Hematopoietic multipotent progenitor cell treated with erythropoietin and hydrocortisone succinate and interleukin-3 and kit ligand, for 8 days (in vitro differentiated cells): ENCODE data around the gene YIF1B.
"Not testable (repeated sequence)": the region's sequence is repeated elsewhere in the genome, so short reads cannot be mapped to it uniquely, and the experiment has no call there.

ENCODE experiments used
- DNase-seq: peaks from one replicate; pipeline ENCODE4 v3.0.0-alpha.2; 2015

YIF1B gene

DNA sequence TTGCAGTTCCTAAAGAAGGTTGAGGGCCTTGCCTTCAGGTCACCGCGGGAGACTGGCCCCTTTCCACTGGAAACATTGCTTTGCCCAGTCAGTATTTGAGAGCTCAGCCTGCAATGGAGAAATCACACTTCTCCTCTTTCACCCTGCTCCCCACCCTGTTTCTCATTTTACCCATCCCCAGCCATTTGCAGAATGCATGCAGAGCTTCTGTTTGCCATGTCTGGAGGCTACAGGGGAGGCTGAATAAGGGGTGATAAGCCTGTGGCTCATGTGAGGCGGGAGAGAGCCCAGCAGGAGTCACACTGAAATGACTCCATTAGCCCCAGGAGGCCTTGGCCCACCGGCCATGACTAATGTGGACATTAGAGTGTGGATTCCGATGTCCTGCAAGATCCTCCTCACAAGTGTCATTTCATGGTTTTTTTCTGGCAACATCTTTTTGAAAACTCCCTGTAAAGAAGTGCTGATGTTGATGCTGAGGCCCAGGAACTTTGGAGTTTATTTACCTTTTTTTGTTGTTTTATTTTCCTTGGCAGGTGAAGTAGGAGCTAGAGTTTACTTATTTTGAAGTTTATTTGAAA lies 45.1 kb downstream of the YIF1B start:
- DNase-seq: peak; percentile 88

DNA sequence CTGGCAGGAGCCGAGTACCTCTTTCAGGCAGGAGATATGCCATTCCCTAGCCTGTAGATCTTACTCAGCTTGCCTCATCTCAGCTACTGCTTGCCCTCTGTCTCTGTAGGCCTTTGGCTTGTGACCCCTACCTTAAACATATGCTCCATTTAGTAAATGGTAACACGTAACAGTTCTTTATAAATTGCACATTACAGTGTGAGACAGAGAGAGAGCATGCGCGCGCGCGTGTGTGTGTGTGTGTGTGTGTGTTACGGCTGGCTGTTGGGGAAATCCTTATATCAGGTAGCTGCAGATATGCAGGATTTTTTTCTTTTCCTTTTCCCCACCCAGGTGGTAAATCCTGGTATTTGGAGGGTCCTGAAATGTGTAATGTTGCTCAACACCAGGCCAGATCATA lies 47.2 kb downstream of the YIF1B start:
- DNase-seq: peak; percentile 49

DNA sequence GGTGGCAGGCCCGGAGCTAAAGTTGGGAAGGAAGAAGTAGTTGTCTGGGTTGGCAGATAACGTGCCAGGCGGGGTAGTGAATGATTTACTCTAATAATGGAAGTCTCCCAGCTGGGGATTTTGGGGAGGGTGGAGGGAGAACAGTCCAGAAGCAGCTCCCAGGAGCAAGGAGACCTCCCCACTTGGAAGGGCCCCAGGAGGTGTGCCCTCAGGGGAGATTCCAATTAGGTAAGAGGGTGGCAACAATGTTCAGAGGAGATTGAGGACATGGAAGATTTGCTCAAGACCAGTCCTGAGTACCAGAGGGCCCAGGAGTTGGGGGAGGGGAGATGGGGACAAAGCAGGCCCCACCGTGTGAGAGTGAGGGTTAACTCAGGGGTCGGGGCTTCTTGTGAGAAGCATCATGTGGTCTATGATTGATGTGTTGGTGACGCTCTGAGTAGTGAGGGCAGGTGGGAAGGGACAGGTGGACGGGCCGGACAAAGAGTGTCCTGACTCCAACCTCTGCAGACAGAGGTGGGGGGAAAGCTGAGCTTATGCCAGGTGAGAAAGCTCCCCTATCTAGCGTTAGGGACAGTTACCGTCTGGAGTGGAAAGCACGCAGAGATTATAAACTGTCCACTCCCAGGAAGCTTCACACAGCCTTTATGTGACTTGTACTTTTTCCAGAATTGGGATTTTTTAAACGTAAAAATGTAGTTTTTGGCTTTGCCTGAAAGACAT lies 47.8 kb downstream of the YIF1B start:
- peak; percentile 59 for DNase-seq

DNA sequence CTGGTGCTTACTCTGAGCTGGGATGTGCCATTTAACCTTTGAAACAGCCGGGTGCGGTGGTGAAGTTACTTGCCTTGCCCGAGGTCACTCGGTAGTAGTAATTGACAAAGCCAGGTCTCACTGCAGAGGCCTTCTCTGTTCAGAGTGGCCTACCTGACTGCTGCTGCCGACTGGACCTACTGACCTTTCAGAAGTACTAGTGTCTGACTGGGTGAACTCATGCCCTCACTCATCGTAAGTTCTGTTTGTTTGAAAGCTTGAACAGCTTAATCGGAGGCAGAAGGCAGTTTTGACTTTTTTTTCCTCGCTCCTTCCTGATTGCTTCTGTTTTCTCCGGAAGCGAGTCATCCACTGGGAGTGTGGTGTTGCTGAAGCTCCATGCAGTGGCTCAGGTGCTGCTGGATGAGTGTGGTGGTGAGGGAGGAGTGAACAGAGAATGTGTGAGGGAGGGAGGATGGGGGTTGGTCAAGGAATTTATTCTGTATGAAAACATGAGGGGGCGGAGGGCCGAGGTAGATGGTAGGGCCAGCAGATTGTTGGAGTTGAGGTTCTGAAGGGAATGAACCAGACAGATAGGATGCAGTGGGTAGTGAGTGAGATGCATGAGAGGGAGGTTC lies 48.7 kb downstream of the YIF1B start:
- peak; percentile 12 for DNase-seq

DNA sequence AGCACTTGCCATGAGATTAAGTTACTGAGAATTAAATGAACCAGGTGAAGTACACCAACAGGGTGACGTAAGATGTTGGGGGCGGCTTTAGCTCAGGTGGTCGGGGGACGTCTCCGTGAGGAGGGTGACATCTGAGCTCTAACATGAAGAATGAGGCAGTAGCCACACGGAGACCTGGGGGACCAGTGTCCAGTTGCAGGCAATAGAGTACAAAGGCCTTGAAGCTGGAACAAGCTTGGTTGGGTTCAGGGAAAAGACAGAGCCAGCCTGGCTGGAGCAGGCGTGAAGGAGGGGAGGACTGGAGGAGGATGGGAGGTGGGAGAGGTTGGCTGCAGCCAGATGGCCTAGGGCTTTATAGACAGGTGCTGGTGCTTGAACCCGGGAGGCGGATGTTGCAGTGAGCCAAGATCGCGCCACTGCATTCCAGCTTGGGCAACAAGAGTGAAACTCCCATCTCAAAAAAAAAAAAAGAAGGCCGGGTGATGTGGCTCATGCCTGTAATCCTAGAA lies 49.8 kb downstream of the YIF1B start:
- DNase-seq: no peak

DNA sequence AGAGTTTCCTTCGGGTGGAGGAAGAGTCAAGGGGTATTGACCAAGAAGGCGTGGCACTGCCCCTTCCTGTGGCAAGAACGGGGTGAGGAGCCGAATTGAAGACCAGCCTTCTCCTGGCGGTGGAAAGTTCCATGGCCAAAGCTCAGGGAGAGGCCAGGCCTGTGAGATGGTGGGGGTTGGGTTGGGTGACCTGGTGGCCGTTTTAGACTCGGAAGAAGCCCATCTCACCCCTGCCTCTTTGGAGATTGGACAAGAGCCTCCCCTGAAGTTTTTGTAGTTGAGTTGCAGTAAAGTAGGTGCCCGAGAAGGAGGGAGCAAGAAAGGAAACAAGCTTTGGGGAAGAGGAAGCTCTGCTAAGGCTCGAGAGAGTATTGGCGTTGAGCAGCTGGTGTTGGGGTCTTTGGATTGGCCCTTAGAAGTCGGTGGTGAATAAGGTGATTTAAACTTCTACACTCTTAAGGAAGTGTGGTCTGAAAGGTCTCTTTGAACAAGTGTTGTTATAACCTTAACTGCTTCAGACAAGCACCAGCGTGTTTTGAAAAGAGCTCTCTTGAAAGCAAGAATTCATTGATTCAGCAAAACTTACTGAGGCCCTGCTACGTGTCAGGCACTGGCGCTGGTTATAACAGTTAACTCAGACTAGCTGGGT lies 50.4 kb downstream of the YIF1B start:
- peak; percentile 58 for DNase-seq

DNA sequence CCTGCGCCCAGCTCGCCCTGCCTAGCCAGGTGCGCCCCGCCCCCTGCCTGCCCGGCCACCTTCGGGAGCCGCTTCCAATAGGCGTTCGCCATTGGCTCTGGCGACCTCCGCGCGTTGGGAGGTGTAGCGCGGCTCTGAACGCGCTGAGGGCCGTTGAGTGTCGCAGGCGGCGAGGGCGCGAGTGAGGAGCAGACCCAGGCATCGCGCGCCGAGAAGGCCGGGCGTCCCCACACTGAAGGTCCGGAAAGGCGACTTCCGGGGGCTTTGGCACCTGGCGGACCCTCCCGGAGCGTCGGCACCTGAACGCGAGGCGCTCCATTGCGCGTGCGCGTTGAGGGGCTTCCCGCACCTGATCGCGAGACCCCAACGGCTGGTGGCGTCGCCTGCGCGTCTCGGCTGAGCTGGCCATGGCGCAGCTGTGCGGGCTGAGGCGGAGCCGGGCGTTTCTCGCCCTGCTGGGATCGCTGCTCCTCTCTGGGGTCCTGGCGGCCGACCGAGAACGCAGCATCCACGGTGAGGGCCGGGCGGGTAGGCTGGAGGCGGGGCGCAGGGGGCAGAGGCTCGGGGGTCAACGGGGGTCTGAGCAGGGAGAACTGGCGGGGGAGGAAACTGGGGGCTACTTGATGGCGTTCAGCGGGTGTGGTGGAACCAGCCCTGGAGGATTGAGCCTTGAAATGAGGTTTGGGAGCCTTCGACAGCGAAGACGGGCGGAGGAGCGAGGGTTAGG lies 51.1 kb downstream of the YIF1B start, which contains the start of gene SPINT2:
Gene SPINT2 (plus strand): TSS at position 88 of the 727 bp plus-strand sequence. CDS start 320 bp downstream, at position 408.
- DNase-seq: peak; percentile 62

DNA sequence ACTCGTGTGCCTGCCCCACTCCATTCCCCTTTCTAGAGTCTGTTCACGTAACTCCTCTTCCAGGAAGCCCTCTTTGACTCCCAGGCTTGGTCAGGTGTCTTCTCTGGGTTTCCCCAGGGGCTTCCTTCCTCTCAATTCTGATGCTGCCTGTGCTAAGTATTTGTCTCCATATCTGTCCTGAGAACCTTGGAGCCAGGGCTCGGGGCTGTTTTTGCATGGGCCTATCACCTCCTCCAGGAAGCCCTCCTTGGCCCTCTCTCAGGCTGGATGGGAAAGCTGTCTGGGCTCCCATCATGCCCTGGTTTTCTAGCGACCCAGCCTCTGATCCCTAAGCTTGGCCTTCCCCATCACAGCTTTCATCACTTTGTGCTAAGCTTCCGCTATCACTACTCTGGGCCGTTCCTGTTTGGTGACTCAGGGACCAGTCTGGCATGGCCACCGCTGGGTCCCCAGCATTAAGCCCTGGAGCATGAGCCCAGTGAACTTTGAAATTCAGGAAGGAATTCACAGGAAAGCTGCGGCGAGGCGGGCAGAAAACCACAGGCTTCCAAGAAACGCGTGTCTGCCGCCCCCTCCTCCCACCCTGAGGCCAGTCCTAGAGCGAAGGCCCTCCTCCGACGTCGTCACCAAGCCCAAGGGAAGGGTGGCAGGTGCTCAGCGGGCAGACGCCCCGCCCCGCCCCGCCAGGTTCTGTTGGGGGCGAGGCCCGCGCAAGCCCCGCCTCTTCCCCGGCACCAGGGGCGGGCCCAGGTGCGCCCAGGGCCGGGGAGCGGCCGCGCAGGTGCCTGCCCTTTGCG lies 51.9 kb downstream of the YIF1B start:
- peak; percentile 73 for DNase-seq

DNA sequence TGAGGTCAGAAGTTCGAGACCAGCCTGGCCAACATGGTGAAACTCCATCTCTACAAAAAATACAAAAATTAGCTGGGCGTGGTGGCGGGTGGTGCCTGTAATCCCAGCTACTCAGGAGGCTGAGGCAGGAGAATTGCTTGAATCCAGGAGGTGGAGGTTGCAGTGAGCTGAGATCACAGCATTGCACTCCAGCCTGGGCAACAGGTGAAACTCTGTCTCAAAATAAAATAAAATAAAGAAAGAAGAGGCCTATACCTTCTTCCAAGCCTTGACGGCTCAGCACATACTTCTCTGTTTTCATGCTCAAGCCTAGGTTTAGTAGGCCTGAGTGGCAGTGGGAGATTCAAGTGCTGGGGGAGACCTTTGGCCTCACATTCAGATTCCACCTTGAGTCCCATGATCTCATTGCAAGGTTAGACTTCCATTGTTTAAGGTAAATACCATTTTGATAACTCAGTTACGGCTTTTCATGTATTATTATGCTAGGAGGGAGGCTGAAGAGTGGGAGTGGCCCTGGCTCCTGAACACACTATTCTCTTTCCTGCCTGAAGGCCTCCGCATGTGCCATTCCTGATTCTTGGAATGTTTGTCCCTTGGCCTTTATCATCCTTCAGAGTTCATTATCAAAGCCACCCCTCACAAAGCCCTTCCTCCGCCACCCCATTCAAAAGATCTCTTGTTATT lies 53.0 kb downstream of the YIF1B start:
- no peak for DNase-seq

DNA sequence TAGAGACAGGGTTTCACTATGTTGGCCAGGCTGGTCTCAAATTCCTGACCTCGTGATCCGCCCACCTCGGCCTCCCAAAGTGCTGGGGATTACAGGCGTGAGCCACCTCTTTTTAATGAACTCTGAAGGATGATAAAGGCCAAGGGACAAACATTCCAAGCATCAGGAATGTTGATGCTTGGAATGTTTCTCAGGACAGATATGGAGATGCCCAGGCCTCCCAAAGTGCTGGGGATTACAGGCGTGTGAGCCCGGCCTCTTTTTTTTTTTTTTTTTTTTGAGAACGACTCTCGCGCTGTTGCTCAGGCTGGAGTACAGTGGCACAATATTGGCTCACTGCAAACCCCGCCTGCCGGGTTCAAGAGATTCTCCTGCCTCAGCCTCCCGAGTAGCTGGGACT lies 53.8 kb downstream of the YIF1B start:
- DNase-seq: not testable (repeated sequence)

DNA sequence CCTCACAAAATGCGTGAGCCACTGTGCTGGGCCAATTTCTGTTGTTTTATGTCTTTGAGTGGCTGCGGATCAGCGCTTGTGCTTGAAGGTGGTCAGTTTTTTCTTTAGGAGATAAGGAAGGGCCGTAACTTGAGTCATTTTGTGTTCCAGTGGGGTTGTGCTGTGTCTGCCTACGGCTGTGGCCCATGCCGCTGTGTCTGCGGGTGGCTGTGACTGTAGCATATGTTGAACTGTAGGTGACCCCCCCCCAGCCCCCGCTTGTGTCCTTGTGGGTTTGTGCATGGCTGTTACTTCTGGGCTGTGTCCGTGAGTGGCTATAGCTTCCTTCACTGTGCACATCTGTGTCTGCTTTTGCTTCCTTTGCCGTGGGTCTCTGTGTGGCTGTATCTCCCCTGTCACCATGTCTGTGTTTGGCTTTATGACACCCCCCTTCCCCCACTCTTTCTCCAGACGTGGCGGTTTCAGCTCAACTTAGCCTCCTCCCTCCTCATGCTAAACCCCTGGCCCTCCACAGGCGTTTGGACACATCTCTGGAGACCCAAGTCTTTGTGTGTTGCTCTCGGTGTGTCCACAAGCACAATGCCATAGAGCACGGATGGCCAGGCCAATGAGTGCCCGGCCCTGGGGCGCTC lies 60.2 kb downstream of the YIF1B start:
- DNase-seq: peak; percentile 25

DNA sequence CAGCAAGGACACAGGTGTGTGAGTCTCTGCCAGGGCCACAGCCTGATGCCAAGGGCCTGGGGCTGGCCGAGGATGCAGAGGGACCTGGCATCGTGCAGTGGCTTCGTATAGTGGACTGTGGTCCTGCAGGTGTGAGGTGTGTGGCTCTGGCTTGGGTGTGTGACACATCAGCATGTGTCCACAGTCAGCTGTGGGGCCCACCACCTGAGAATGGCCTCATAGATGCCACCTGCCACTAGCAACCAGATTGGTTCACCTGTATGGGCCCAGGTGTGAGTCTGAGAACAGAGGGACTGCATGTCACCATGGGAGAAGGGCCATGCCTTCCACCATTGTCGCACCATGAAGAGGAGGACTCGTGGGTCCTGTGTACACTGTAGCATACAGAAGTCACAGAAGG lies 62.0 kb downstream of the YIF1B start:
- no peak for DNase-seq
